HepG2 (cell line): ENCODE data around the gene LZTR1. TPM values are rescaled to one million over a fixed set of nuclear protein-coding genes. Genes with fewer than 3 reads are reported as not detected.

ENCODE experiments used
- ARNT ChIP-seq: fragments of 450-650 bp; IDR thresholded peaks from 2 replicates; pipeline ENCODE4 v1.6.1; 2017
- ATRX ChIP-seq: sonication (generic); formaldehyde crosslinking; IDR thresholded peaks from 2 replicates; pipeline ENCODE4 v1.4.0; 2020; ENCODE audit warnings: missing genetic modification reagents, borderline replicate concordance
- DMAP1 ChIP-seq: IDR thresholded peaks from 2 replicates; pipeline ENCODE4 v1.6.1; 2016
- EP300 ChIP-seq, 3 experiments: sonication (generic) in 1 of 3; formaldehyde crosslinking in 1 of 3; IDR thresholded peaks; 2 replicates each; pipeline versions ENCODE4 v1.5.1 to v1.6.1; 2011 to 2020; ENCODE audit warnings: low read depth in 2 of 3, low read length in 2 of 3, borderline replicate concordance in 1 of 3, improper control_type of control experiment in 1 of 3, mild to moderate bottlenecking in 1 of 3, missing genetic modification reagents in 1 of 3, moderate library complexity in 1 of 3
- LBX2 ChIP-seq: sonication (generic); formaldehyde crosslinking; IDR thresholded peaks from 2 replicates; pipeline ENCODE4 v1.5.0; 2020; ENCODE audit warnings: missing genetic modification reagents, mild to moderate bottlenecking, borderline replicate concordance
- MBNL3 ChIP-seq: fragments of 250-450 bp; sonication (Bioruptor Pico); conservative IDR thresholded peaks from 2 replicates; pipeline ENCODE4 v1.8.0; 2022; ENCODE audit warnings: mild to moderate bottlenecking, inconsistent platforms
- MEF2D ChIP-seq: sonication (generic); formaldehyde crosslinking; IDR thresholded peaks from 2 replicates; pipeline ENCODE4 v1.5.1; 2020; ENCODE audit warnings: mild to moderate bottlenecking, missing genetic modification reagents
- MIER2 ChIP-seq: IDR thresholded peaks from 2 replicates; pipeline ENCODE4 v1.6.1; 2016; ENCODE audit warnings: missing biosample characterization, missing genetic modification reagents
- MYC ChIP-seq: sonication (generic); formaldehyde crosslinking; IDR thresholded peaks from 2 replicates; pipeline ENCODE4 v1.9.0; 2021; ENCODE audit warnings: missing genetic modification reagents, borderline replicate concordance
- MYNN ChIP-seq: sonication (generic); formaldehyde crosslinking; IDR thresholded peaks from 2 replicates; pipeline ENCODE4 v1.4.0; 2020; ENCODE audit warnings: mild to moderate bottlenecking, low read depth, missing genetic modification reagents
- NFE2L2 ChIP-seq: fragments of 150-350 bp; IDR thresholded peaks from 2 replicates; pipeline ENCODE4 v1.6.1; 2014; ENCODE audit warnings: low read length
- NRL ChIP-seq: sonication (generic); formaldehyde crosslinking; IDR thresholded peaks from 2 replicates; pipeline ENCODE4 v1.5.0; 2020; ENCODE audit warnings: missing genetic modification reagents, mild to moderate bottlenecking, moderate library complexity, borderline replicate concordance
- POLR2G ChIP-seq: fragments of 200-400 bp; formaldehyde crosslinking; IDR thresholded peaks from 2 replicates; pipeline ENCODE4 v1.6.1; 2018; ENCODE audit warnings: mild to moderate bottlenecking, low read depth, low read length, moderate library complexity
- PRMT3 ChIP-seq: sonication (generic); formaldehyde crosslinking; IDR thresholded peaks from 2 replicates; pipeline ENCODE4 v1.8.1; 2022; ENCODE audit warnings: low read depth, mild to moderate bottlenecking, moderate library complexity, missing genetic modification reagents, borderline replicate concordance
- RFX5 ChIP-seq: IDR thresholded peaks from 2 replicates; pipeline ENCODE4 v1.6.1; 2011; ENCODE audit warnings: low read depth, low read length, improper control_type of control experiment
- RFXAP ChIP-seq: sonication (generic); formaldehyde crosslinking; IDR thresholded peaks from 2 replicates; pipeline ENCODE4 v1.4.0; 2020; ENCODE audit warnings: missing genetic modification reagents, borderline replicate concordance
- SAP130 ChIP-seq: IDR thresholded peaks from 2 replicates; pipeline ENCODE4 v1.6.1; 2016; ENCODE audit warnings: low read depth
- SP1 ChIP-seq, 2 experiments: fragments of 450-650 bp in 1 of 2; sonication (generic) in 1 of 2; formaldehyde crosslinking in 1 of 2; IDR thresholded peaks; 2 replicates each; pipeline versions ENCODE4 v1.4.0 to v1.6.1; 2016 to 2020; ENCODE audit warnings: missing genetic modification reagents in 1 of 2
- SUZ12 ChIP-seq: fragments of 150-350 bp; IDR thresholded peaks from 2 replicates; pipeline ENCODE4 v1.6.1; 2014; ENCODE audit warnings: low read depth, low read length
- TGIF2 ChIP-seq: IDR thresholded peaks from 2 replicates; pipeline ENCODE4 v1.6.1; 2016; ENCODE audit warnings: control low read depth, missing compliant biosample characterization
- ZBTB37 ChIP-seq: sonication (generic); formaldehyde crosslinking; IDR thresholded peaks from 2 replicates; pipeline ENCODE4 v1.4.0; 2020; ENCODE audit warnings: mild to moderate bottlenecking, missing genetic modification reagents
- ZIK1 ChIP-seq: sonication (generic); formaldehyde crosslinking; IDR thresholded peaks from 2 replicates; pipeline ENCODE4 v1.5.0; 2020; ENCODE audit warnings: mild to moderate bottlenecking, low read depth, missing genetic modification reagents, borderline replicate concordance
- ZNF24 ChIP-seq: fragments of 450-650 bp; IDR thresholded peaks from 2 replicates; pipeline ENCODE4 v1.6.1; 2017; ENCODE audit warnings: antibody characterized with exemption, mild to moderate bottlenecking
- ZNF329 ChIP-seq: sonication (generic); formaldehyde crosslinking; IDR thresholded peaks from 2 replicates; pipeline ENCODE4 v1.9.0; 2021; ENCODE audit warnings: low read depth, mild to moderate bottlenecking, missing genetic modification reagents
- ZNF510 ChIP-seq: sonication (generic); formaldehyde crosslinking; IDR thresholded peaks from 2 replicates; pipeline ENCODE4 v1.4.0; 2020; ENCODE audit warnings: low read depth, mild to moderate bottlenecking, missing genetic modification reagents
- ZNF569 ChIP-seq: sonication (generic); formaldehyde crosslinking; IDR thresholded peaks from 2 replicates; pipeline ENCODE4 v1.5.0; 2020; ENCODE audit warnings: mild to moderate bottlenecking, missing genetic modification reagents, moderate library complexity, borderline replicate concordance
- ZNF577 ChIP-seq: sonication (generic); formaldehyde crosslinking; IDR thresholded peaks from 2 replicates; pipeline ENCODE4 v1.4.0; 2020; ENCODE audit warnings: mild to moderate bottlenecking, low read depth, missing genetic modification reagents, borderline replicate concordance
- ZNF619 ChIP-seq: sonication (generic); formaldehyde crosslinking; IDR thresholded peaks from 2 replicates; pipeline ENCODE4 v1.4.0; 2020; ENCODE audit warnings: mild to moderate bottlenecking, missing genetic modification reagents
- ZNF652 ChIP-seq: IDR thresholded peaks from 2 replicates; pipeline ENCODE4 v1.6.1; 2016; ENCODE audit warnings: low read depth, borderline replicate concordance
- ZNF670 ChIP-seq: sonication (generic); formaldehyde crosslinking; IDR thresholded peaks from 2 replicates; pipeline ENCODE4 v1.8.0; 2022; ENCODE audit warnings: mild to moderate bottlenecking, missing genetic modification reagents, borderline replicate concordance
- ZNF737 ChIP-seq: sonication (generic); formaldehyde crosslinking; IDR thresholded peaks from 2 replicates; pipeline ENCODE4 v1.5.0; 2020; ENCODE audit warnings: missing genetic modification reagents, mild to moderate bottlenecking, borderline replicate concordance
- polyA plus RNA-seq, 8 experiments: library from polyadenylated mRNA; depleted of rRNA in 3 of 8; stranded (reverse) in 7 of 8; unstranded in 1 of 8; fragments of >200 nt; fragmentation: Illumina TruSeq in 4 of 8; extraction: Trizol in 4 of 8; gene quantifications; 2 replicates each; pipeline versions ENCODE4 v1.2.1 to v1.2.3, GENCODE V29; 2011 to 2016; ENCODE audit warnings: low read depth in 4 of 8, missing spikeins in 1 of 8, mixed read lengths in 1 of 8; ENCODE audit not compliant: insufficient read depth in 1 of 8
- total RNA-seq, 5 experiments: library from RNA; depleted of rRNA; stranded (reverse); fragments of >200 nt; fragmentation: Illumina TruSeq; extraction: Trizol; gene quantifications; 2 replicates each; pipeline ENCODE4 v1.2.3, GENCODE V29; 2016; ENCODE audit warnings: low read depth in 1 of 5

LZTR1 gene
- total and polyA plus RNA-seq, 2 of the 13 experiments (the other 11 are each of a cell fraction or from before 2014, with no cell fraction given), result 21.8 to 22.4 TPM

GRCh38 chr22:21014726-21015465 is 32.8 kb downstream of the LZTR1 start, which contains the start of gene P2RX6 (continued):
- no peak for TF ChIP-seq MBNL3 (CRISPR knock-in tag)
- TF ChIP-seq MIER2 (CRISPR knock-in tag), result peak; percentile 76; the same call in 1 of the 2 replicates
- 0 out of 2 replicates have a peak, but pooled peaks have one; percentile 25 for TF ChIP-seq MEF2D (CRISPR knock-in tag)
- TF ChIP-seq MYNN (CRISPR knock-in tag), result no peak
- no peak for TF ChIP-seq ZBTB37
- no peak for TF ChIP-seq SUZ12
- no peak for TF ChIP-seq ZNF670
- TF ChIP-seq RFXAP (CRISPR knock-in tag), result no peak
- TF ChIP-seq POLR2G, result peak; percentile 63
- no peak for TF ChIP-seq ARNT
- peak; percentile 47; the same call in 1 of the 2 replicates for TF ChIP-seq MYC (CRISPR knock-in tag)
- TF ChIP-seq ZNF569 (CRISPR knock-in tag), result no peak
- no peak for TF ChIP-seq ZNF329
- TF ChIP-seq ZNF619 (CRISPR knock-in tag), result no peak
- TF ChIP-seq ZNF737, result no peak
- TF ChIP-seq NRL (CRISPR knock-in tag), result no peak
- peak; percentile 87 for TF ChIP-seq SAP130 (CRISPR knock-in tag)
- TF ChIP-seq LBX2 (CRISPR knock-in tag), result no peak
- TF ChIP-seq PRMT3 (CRISPR knock-in tag), result no peak
- no peak for TF ChIP-seq ZNF510
- no peak for TF ChIP-seq ZNF24
- no peak for TF ChIP-seq SP1 (IDR thresholded peaks at IDR 0.05)
- 0 out of 2 replicates have a peak, but pooled peaks have one; percentile 25 for TF ChIP-seq SP1 (CRISPR knock-in tag; IDR thresholded peaks at IDR 0.05)
- TF ChIP-seq NFE2L2, result no peak
- no peak for TF ChIP-seq DMAP1 (CRISPR knock-in tag)
- TF ChIP-seq ZNF652 (CRISPR knock-in tag), result no peak
- TF ChIP-seq ZNF577 (CRISPR knock-in tag), result no peak
- no peak for TF ChIP-seq RFX5
- peak in 1 of 2 experiments; percentile 8; a peak in 1 of 4 replicates for TF ChIP-seq EP300 (IDR thresholded peaks at IDR 0.05; ENCODE audit: low read depth in 2 of 2, low read length in 2 of 2)
- TF ChIP-seq EP300 (CRISPR knock-in tag; IDR thresholded peaks at IDR 0.05; ENCODE audit: borderline replicate concordance), result no peak
- no peak for TF ChIP-seq TGIF2 (CRISPR knock-in tag)
- TF ChIP-seq ATRX (CRISPR knock-in tag), result no peak
- no peak for TF ChIP-seq ZIK1
